ENCODE measurements around the gene AMIGO2. TPM values are rescaled to one million over a fixed set of nuclear protein-coding genes. Genes with fewer than 3 reads are reported as not detected.

AMIGO2 gene
- total RNA-seq, 1 donor from 2014 or later, result 25.2 TPM

DNA sequence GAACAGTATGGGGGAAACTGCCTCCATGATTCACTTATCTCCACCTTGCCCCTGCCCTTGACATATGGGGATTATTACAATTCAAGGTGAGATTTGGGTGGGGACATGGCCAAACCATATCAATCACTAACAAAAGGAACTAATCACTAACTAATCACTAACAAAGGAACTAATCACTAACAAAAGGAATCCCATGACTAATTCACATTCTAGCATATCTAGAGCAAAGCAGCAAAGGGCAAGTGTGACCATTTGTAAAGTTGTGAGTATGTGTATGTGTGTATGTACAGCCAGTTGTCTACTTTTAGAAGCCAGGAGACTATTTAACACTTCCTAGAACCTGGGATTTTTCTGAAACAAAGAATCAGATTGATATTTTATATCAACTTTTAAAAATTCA lies 31.2 kb downstream of the AMIGO2 start:
- FAIRE-seq, result no peak
- no peaks in the 10 kb centered on the region for H4K20me1 ChIP-seq (ENCODE audit: insufficient read depth, low read length)

DNA sequence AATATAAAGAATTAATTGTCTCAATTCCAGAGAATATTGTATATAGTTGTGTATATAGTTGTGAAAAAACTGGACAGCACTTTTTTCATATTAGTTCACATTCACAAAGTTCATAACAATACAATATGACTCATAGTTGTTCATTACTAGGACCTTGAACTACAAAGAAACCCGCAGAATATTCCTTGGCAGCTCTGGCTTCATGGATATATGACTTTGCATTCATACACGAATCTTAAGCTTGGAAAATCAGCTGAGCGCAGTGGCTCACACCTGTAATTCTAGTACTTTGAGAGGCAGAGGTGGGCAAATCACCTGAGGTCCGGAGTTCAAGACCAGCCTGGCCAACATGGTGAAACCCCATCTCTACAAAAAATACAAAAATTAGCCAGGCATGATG lies 38.4 kb downstream of the AMIGO2 start:
- Histone ChIP-seq H2AFZ (ENCODE audit: low read depth, low read length) (no peak overlapping the region), H3K79me2 (ENCODE audit: insufficient read depth, low read length) (no peaks in the 10 kb centered on the region), H3K9me3 (ENCODE audit: insufficient read depth, low read depth, low read length) (no peaks in the 10 kb centered on the region), H3K36me3 (ENCODE audit: insufficient read depth, low read length) (no peaks in the 10 kb centered on the region), H3K4me3 (ENCODE audit: insufficient read depth, low read depth, low read length) (no peak overlapping the region), H3K27me3 (ENCODE audit: insufficient read depth, low read length) (no peaks in the 10 kb centered on the region), H3K4me1 (ENCODE audit: insufficient read depth, low read length) (no peaks in the 10 kb centered on the region), H4K20me1 (ENCODE audit: insufficient read depth, low read length) (no peaks in the 10 kb centered on the region), H3K4me2 (ENCODE audit: low read length) (no peak overlapping the region), H3K9ac (ENCODE audit: low read length) (no peak overlapping the region), H3K27ac (ENCODE audit: low read depth, low read length) (no peak overlapping the region)
- TF ChIP-seq CTCF (IDR thresholded peaks at IDR 0.05; ENCODE audit: insufficient read depth, low read depth, low read length), result no peak
- no peak for TF ChIP-seq EZH2 (IDR thresholded peaks at IDR 0.05; ENCODE audit: insufficient read depth, low read length)
- no peak overlapping the region for H3K27ac Mint-ChIP-seq (ENCODE audit: unreplicated experiment)
- no peak overlapping the region for H3K4me3 Mint-ChIP-seq (ENCODE audit: unreplicated experiment)
- H3K27me3 Mint-ChIP-seq (ENCODE audit: low read depth, unreplicated experiment), result no peaks in the 10 kb centered on the region
- H3K4me1 Mint-ChIP-seq (ENCODE audit: low read depth, unreplicated experiment), result peaks cover 8% of the 10 kb centered on the region
- peaks cover 5% of the 10 kb centered on the region for H3K9me3 Mint-ChIP-seq (ENCODE audit: unreplicated experiment)
- H3K36me3 Mint-ChIP-seq (ENCODE audit: low read depth, unreplicated experiment), result no peaks in the 10 kb centered on the region
- FAIRE-seq (no peak), DNase-seq (ENCODE audit: low read depth) (no peak)

More for the DNA sequence above, 31.2 kb downstream of the AMIGO2 start:
- H3K9ac ChIP-seq (ENCODE audit: low read length), result no peak overlapping the region
- H3K27me3 ChIP-seq (ENCODE audit: insufficient read depth, low read length), result no peaks in the 10 kb centered on the region
- no peak for DNase-seq (ENCODE audit: low read depth)
- no peaks in the 10 kb centered on the region for H3K79me2 ChIP-seq (ENCODE audit: insufficient read depth, low read length)
- H3K9me3 ChIP-seq (ENCODE audit: insufficient read depth, low read depth, low read length), result no peaks in the 10 kb centered on the region
- Mint-ChIP-seq H3K9me3 (ENCODE audit: unreplicated experiment) (peaks cover 18% of the 10 kb centered on the region), H3K27ac (ENCODE audit: unreplicated experiment) (no peak overlapping the region), H3K27me3 (ENCODE audit: low read depth, unreplicated experiment) (no peaks in the 10 kb centered on the region), H3K36me3 (ENCODE audit: low read depth, unreplicated experiment) (peaks cover 6% of the 10 kb centered on the region), H3K4me3 (ENCODE audit: unreplicated experiment) (no peak overlapping the region), H3K4me1 (ENCODE audit: low read depth, unreplicated experiment) (no peaks in the 10 kb centered on the region)
- TF ChIP-seq EZH2 (IDR thresholded peaks at IDR 0.05; ENCODE audit: insufficient read depth, low read length), result no peak
- no peak for TF ChIP-seq CTCF (IDR thresholded peaks at IDR 0.05; ENCODE audit: insufficient read depth, low read depth, low read length)
- no peak overlapping the region for H3K4me3 ChIP-seq (ENCODE audit: insufficient read depth, low read depth, low read length)
- no peak overlapping the region for H3K4me2 ChIP-seq (ENCODE audit: low read length)
- no peak overlapping the region for H3K27ac ChIP-seq (ENCODE audit: low read depth, low read length)
- no peak overlapping the region for H2AFZ ChIP-seq (ENCODE audit: low read depth, low read length)
- H3K36me3 ChIP-seq (ENCODE audit: insufficient read depth, low read length), result no peaks in the 10 kb centered on the region
- H3K4me1 ChIP-seq (ENCODE audit: insufficient read depth, low read length), result no peaks in the 10 kb centered on the region

GRCh38 chr12:47039756-47040155 lies 40.0 kb downstream of the AMIGO2 start:
- H3K9me3 Mint-ChIP-seq (ENCODE audit: unreplicated experiment), result no peaks in the 10 kb centered on the region
- Histone ChIP-seq H3K4me1 (ENCODE audit: insufficient read depth, low read length) (peaks cover 2% of the 10 kb centered on the region), H3K79me2 (ENCODE audit: insufficient read depth, low read length) (no peaks in the 10 kb centered on the region), H3K27ac (ENCODE audit: low read depth, low read length) (no peak overlapping the region), H3K4me3 (ENCODE audit: insufficient read depth, low read depth, low read length) (no peak overlapping the region), H2AFZ (ENCODE audit: low read depth, low read length) (no peak overlapping the region), H3K9me3 (ENCODE audit: insufficient read depth, low read depth, low read length) (no peaks in the 10 kb centered on the region), H3K27me3 (ENCODE audit: insufficient read depth, low read length) (no peaks in the 10 kb centered on the region), H4K20me1 (ENCODE audit: insufficient read depth, low read length) (no peaks in the 10 kb centered on the region), H3K36me3 (ENCODE audit: insufficient read depth, low read length) (no peaks in the 10 kb centered on the region), H3K9ac (ENCODE audit: low read length) (no peak overlapping the region), H3K4me2 (ENCODE audit: low read length) (no peak overlapping the region)
- H3K36me3 Mint-ChIP-seq (ENCODE audit: low read depth, unreplicated experiment), result no peaks in the 10 kb centered on the region
- no peak overlapping the region for H3K4me3 Mint-ChIP-seq (ENCODE audit: unreplicated experiment)
- peaks cover 13% of the 10 kb centered on the region for H3K4me1 Mint-ChIP-seq (ENCODE audit: low read depth, unreplicated experiment)
- TF ChIP-seq CTCF (IDR thresholded peaks at IDR 0.05; ENCODE audit: insufficient read depth, low read depth, low read length) (no peak), EZH2 (IDR thresholded peaks at IDR 0.05; ENCODE audit: insufficient read depth, low read length) (no peak)
- FAIRE-seq, result no peak
- no peak overlapping the region for H3K27ac Mint-ChIP-seq (ENCODE audit: unreplicated experiment)
- no peaks in the 10 kb centered on the region for H3K27me3 Mint-ChIP-seq (ENCODE audit: low read depth, unreplicated experiment)
- DNase-seq (ENCODE audit: low read depth), result no peak
